Measurements from ENCODE around the gene KREMEN1. TPM values are rescaled to one million over a fixed set of nuclear protein-coding genes. Genes with fewer than 3 reads are reported as not detected.

Gene KREMEN1
- total and polyA plus RNA-seq, 2 donors (not counting 1 experiment from before 2014, with no cell fraction given) = 0.01 TPM; not detected in 1

- no peak for TF ChIP-seq EZH2 (IDR thresholded peaks at IDR 0.05; ENCODE audit: borderline replicate concordance, insufficient read depth, low read depth, low read length, poor library complexity, severe bottlenecking)
- TF ChIP-seq, protein P1, sequence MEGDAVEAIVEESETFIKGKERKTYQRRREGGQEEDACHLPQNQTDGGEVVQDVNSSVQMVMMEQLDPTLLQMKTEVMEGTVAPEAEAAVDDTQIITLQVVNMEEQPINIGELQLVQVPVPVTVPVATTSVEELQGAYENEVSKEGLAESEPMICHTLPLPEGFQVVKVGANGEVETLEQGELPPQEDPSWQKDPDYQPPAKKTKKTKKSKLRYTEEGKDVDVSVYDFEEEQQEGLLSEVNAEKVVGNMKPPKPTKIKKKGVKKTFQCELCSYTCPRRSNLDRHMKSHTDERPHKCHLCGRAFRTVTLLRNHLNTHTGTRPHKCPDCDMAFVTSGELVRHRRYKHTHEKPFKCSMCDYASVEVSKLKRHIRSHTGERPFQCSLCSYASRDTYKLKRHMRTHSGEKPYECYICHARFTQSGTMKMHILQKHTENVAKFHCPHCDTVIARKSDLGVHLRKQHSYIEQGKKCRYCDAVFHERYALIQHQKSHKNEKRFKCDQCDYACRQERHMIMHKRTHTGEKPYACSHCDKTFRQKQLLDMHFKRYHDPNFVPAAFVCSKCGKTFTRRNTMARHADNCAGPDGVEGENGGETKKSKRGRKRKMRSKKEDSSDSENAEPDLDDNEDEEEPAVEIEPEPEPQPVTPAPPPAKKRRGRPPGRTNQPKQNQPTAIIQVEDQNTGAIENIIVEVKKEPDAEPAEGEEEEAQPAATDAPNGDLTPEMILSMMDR (IDR thresholded peaks at IDR 0.05) = no peak
- Mint-ChIP-seq H3K27ac (no peak overlapping the region), H3K9me3 (ENCODE audit: insufficient read depth) (no peaks in the 10 kb centered on the region), H3K4me3 (peak overlapping the region; percentile 73), H3K4me1 (peaks cover 22% of the 10 kb centered on the region), H3K27me3 (peaks cover 67% of the 10 kb centered on the region)
- peak overlapping the region; percentile 56 for H2AFZ ChIP-seq (ENCODE audit: insufficient read depth, low read depth, low read length, poor library complexity, severe bottlenecking)
- H3K9me3 ChIP-seq (ENCODE audit: control extremely low read depth in 1 of 3, control insufficient read depth in 2 of 3, insufficient read depth in 1 of 3, low read length in 2 of 3) = peaks cover 0 to 18% (median 0%) of the 10 kb centered on the region in 3 donors
- ATAC-seq (ENCODE audit: low read depth) (no peak), DNase-seq (peak; percentile 32)
- H3K4me2 ChIP-seq (replicated peaks; ENCODE audit: low read depth, low read length, poor library complexity, severe bottlenecking) = peak overlapping the region; percentile 90
- peak overlapping the region; percentile 55 for H3K9ac ChIP-seq (ENCODE audit: low read length)
- no peak overlapping the region for H3K27ac ChIP-seq (ENCODE audit: low read length in 2 of 2)
- peaks cover 0 to 65% (median 38%) of the 10 kb centered on the region in 4 experiments for H3K27me3 ChIP-seq (replicated peaks in 1 of 4; ENCODE audit: control extremely low read depth in 1 of 4, control insufficient read depth in 3 of 4, insufficient read depth in 4 of 4, low read length in 3 of 4)
- 6% methylated on average over 53 of the region's 53 CpGs for WGBS (ENCODE audit: insufficient coverage)
- H3K79me2 ChIP-seq (ENCODE audit: control insufficient read depth, insufficient read depth, low read length) = no peaks in the 10 kb centered on the region
- POLR2A ChIA-PET = no interaction called here
- no peaks in the 10 kb centered on the region for H4K20me1 ChIP-seq (ENCODE audit: control insufficient read depth, insufficient read depth, low read length, poor library complexity, severe bottlenecking)
- intact Hi-C loops (cut with micrococcal nuclease) = loop anchor here (2.0 to 10.0 kb wide), 2 partner anchors 191 to 311 kb away; partner anchors contain the start of genes AP1B1 and ZNRF3
- CTCF ChIA-PET = no interaction called here
- H3K4me1 ChIP-seq (ENCODE audit: control insufficient read depth in 2 of 2, insufficient read depth in 2 of 2, low read length in 2 of 2) = peaks cover 27 to 28% of the 10 kb centered on the region in 2 donors
- peak overlapping the region in 4 of 5 experiments; percentile 30 to 49 (median 45) for H3K4me3 ChIP-seq (ENCODE audit: control extremely low read depth in 1 of 5, extremely low read depth in 1 of 5, insufficient read depth in 1 of 5, low read depth in 2 of 5, low read length in 4 of 5)
- H3K36me3 ChIP-seq (replicated peaks in 1 of 2; ENCODE audit: control extremely low read depth in 1 of 2, control insufficient read depth in 1 of 2, extremely low read depth in 1 of 2, insufficient read depth in 2 of 2, low read length in 1 of 2) = no peaks in the 10 kb centered on the region
Observed at GRCh38 chr22:29073618-29074275, 912 bp downstream of the KREMEN1 start.

DNA sequence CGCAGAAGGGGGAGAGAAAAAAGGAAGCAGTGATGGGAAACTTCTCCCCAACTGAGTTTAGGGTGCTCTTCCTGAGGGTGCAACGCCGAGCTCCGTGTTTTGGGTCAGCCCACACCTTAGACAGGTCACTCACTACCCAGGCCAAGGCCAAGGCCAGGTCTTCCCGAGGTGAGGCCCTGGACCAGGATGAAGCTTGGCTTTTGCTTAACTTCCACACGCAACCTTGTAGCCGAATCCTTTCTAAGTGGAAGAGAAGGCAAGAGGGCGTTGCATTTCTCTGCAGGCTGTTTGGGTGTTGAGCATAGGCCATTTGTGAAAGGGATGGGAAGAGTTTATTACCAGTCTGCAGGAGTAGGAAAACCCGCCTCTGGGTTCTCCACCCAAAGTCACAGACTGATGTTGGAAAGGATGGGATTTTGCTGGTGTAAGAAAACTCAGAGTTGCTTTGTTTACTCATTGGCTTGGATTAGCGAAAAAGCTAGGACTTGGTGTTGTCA, 1.5 kb downstream of the KREMEN1 start:
- H3K27me3 ChIP-seq (replicated peaks in 1 of 4; ENCODE audit: control extremely low read depth in 1 of 4, control insufficient read depth in 3 of 4, insufficient read depth in 4 of 4, low read length in 3 of 4) = peaks cover 0 to 64% (median 42%) of the 10 kb centered on the region in 4 experiments
- H3K9me3 ChIP-seq (ENCODE audit: control extremely low read depth in 1 of 3, control insufficient read depth in 2 of 3, insufficient read depth in 1 of 3, low read length in 2 of 3) = peaks cover 0 to 18% (median 0%) of the 10 kb centered on the region in 3 donors
- peak overlapping the region in 2 of 5 experiments; percentile 30 to 48 for H3K4me3 ChIP-seq (ENCODE audit: control extremely low read depth in 1 of 5, extremely low read depth in 1 of 5, insufficient read depth in 1 of 5, low read depth in 2 of 5, low read length in 4 of 5)
- CTCF ChIA-PET = no interaction called here
- TF ChIP-seq EZH2 (IDR thresholded peaks at IDR 0.05; ENCODE audit: borderline replicate concordance, insufficient read depth, low read depth, low read length, poor library complexity, severe bottlenecking) = no peak
- TF ChIP-seq, protein P1 (IDR thresholded peaks at IDR 0.05) = no peak
- ATAC-seq (ENCODE audit: low read depth) (no peak), DNase-seq (no peak)
- H3K27ac ChIP-seq (ENCODE audit: low read length in 2 of 2) = no peak overlapping the region
- POLR2A ChIA-PET = no interaction called here
- no peaks in the 10 kb centered on the region for H3K79me2 ChIP-seq (ENCODE audit: control insufficient read depth, insufficient read depth, low read length)
- peak overlapping the region; percentile 55 for H3K9ac ChIP-seq (ENCODE audit: low read length)
- no peaks in the 10 kb centered on the region for H3K36me3 ChIP-seq (replicated peaks in 1 of 2; ENCODE audit: control extremely low read depth in 1 of 2, control insufficient read depth in 1 of 2, extremely low read depth in 1 of 2, insufficient read depth in 2 of 2, low read length in 1 of 2)
- no peaks in the 10 kb centered on the region for H4K20me1 ChIP-seq (ENCODE audit: control insufficient read depth, insufficient read depth, low read length, poor library complexity, severe bottlenecking)
- peaks cover 22% of the 10 kb centered on the region for H3K4me1 Mint-ChIP-seq
- no peaks in the 10 kb centered on the region for H3K9me3 Mint-ChIP-seq (ENCODE audit: insufficient read depth)
- H3K4me2 ChIP-seq (replicated peaks; ENCODE audit: low read depth, low read length, poor library complexity, severe bottlenecking) = peak overlapping the region; percentile 90
- 74% methylated on average over 9 of the region's 10 CpGs for WGBS (ENCODE audit: insufficient coverage)
- peak overlapping the region; percentile 73 for H3K4me3 Mint-ChIP-seq
- peaks cover 27 to 28% of the 10 kb centered on the region in 2 donors for H3K4me1 ChIP-seq (ENCODE audit: control insufficient read depth in 2 of 2, insufficient read depth in 2 of 2, low read length in 2 of 2)
- no peak overlapping the region for H3K27ac Mint-ChIP-seq
- intact Hi-C loops (cut with micrococcal nuclease) = loop anchor here (10.0 kb wide), 1 partner anchor 310 kb away; the partner anchor contains the start of gene AP1B1
- peaks cover 69% of the 10 kb centered on the region for H3K27me3 Mint-ChIP-seq
- peak overlapping the region; percentile 56 for H2AFZ ChIP-seq (ENCODE audit: insufficient read depth, low read depth, low read length, poor library complexity, severe bottlenecking)
